Brain microvascular endothelial cell (primary cell): Measurements from ENCODE around the gene ARHGAP26.

Experiments
- DNase-seq: peaks from one replicate; pipeline ENCODE4 v3.0.0-alpha.2; 2020
- H3K27ac ChIP-seq: fragments of 250-450 bp; sonication (Bioruptor Pico); 2 replicates; pipeline ENCODE4 v1.5.1; 2020; ENCODE audit warnings: mild to moderate bottlenecking, moderate library complexity
- H3K27me3 ChIP-seq: fragments of 250-450 bp; sonication (Bioruptor Pico); replicated peaks from 2 replicates; pipeline ENCODE4 v1.5.1; 2020; ENCODE audit warnings: mild to moderate bottlenecking
- H3K36me3 ChIP-seq: fragments of 250-450 bp; sonication (Bioruptor Pico); replicated peaks from 2 replicates; pipeline ENCODE4 v1.5.1; 2020; ENCODE audit warnings: mild to moderate bottlenecking
- H3K4me3 ChIP-seq: 2 replicates; pipeline ENCODE4 v1.5.1; 2011; ENCODE audit warnings: low read depth, mild to moderate bottlenecking, control low read depth, low read length, moderate library complexity
- in situ Hi-C: cut with HindIII; loops from 2 replicates; pipeline ENCODE4 v1.10.0; 2017; ENCODE audit warnings: low sequenced_read_pairs, low pct_ligation_motif_present
- TF ChIP-seq, protein P1 (sequence below): IDR thresholded peaks from 2 replicates; pipeline ENCODE4 v1.5.1; 2011; ENCODE audit warnings: low read depth, mild to moderate bottlenecking, moderate library complexity, low read length, control low read depth, inconsistent platforms; ENCODE audit errors: missing control alignments

ARHGAP26 gene

DNA sequence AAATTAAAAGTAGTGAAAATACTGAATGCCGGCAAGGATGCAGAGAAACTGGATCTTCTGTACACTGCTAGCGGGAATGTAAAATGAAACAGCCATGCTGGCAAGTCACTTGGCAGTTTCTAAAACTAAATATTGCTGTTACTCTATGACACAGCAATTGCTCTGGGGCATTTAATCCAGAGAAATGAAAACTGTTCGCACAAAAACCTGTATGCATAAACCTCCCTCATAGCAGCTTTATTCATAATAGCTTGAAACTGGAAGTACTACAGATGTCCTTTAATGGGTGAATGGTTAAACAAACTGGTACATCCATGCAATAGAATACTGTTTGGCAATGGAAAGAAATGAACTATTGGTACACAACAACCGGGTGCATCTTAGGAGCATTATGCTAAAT is 167.2 kb downstream of the ARHGAP26 start:
- Histone ChIP-seq H3K4me3 (no peak overlapping the region), H3K36me3 (no peaks in the 10 kb centered on the region), H3K27ac (no peak overlapping the region), H3K27me3 (no peaks in the 10 kb centered on the region)
- no peak for DNase-seq
- in situ Hi-C loops: no loop called here
- TF ChIP-seq, protein P1, sequence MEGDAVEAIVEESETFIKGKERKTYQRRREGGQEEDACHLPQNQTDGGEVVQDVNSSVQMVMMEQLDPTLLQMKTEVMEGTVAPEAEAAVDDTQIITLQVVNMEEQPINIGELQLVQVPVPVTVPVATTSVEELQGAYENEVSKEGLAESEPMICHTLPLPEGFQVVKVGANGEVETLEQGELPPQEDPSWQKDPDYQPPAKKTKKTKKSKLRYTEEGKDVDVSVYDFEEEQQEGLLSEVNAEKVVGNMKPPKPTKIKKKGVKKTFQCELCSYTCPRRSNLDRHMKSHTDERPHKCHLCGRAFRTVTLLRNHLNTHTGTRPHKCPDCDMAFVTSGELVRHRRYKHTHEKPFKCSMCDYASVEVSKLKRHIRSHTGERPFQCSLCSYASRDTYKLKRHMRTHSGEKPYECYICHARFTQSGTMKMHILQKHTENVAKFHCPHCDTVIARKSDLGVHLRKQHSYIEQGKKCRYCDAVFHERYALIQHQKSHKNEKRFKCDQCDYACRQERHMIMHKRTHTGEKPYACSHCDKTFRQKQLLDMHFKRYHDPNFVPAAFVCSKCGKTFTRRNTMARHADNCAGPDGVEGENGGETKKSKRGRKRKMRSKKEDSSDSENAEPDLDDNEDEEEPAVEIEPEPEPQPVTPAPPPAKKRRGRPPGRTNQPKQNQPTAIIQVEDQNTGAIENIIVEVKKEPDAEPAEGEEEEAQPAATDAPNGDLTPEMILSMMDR: no peak

DNA sequence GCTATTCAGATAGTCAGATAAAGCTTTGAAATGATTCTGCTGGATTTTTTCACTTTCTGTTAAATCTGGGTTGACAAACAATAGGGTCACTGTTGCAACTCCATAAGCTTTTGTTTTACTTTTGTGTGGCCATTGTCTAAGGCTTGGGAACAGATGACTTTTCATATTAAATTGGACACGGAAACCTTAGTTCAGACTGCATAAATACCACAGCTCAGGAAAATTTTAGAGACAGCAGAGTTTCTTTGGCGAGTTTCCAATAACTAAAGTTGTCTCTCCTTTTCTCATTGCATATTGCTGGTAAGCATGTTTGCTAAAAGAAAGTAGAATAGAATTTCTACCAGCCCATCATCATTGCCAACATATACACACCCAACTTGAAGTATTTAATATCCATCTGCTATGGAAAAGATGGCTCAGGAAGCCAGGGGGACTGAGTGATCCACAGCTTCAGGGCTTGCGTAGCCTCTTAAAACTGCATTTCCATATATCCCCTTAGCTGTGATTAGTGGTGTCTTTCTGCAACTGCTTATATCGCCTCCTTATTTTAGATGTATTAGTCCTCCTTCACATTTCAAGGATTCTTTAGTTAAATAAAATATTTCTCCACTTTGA is 168.2 kb downstream of the ARHGAP26 start:
- H3K4me3 ChIP-seq: no peak overlapping the region
- H3K27me3 ChIP-seq: no peaks in the 10 kb centered on the region
- in situ Hi-C loops: no loop called here
- TF ChIP-seq, protein P1: no peak
- no peak overlapping the region for H3K27ac ChIP-seq
- DNase-seq: no peak
- no peaks in the 10 kb centered on the region for H3K36me3 ChIP-seq

DNA sequence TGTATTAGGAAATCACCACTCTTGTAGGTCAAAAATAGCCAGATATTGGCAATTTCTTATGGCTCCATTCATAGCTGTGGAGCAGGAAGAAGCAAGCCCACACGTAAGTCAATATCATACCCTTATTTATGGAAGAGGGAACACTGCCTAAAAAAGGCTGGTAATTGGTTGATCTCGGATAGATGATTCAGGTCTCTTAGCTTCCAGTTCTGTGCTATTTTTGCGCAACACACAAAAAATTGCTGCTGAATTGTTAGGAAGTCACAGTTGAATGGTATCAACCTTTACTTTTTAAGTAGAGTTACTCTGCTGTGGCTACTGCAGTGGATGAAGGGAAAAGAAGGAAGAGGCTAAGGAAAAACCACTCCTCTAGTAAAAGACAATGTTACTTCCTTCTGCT is 168.8 kb downstream of the ARHGAP26 start:
- Histone ChIP-seq H3K36me3 (no peaks in the 10 kb centered on the region), H3K27ac (no peak overlapping the region), H3K4me3 (no peak overlapping the region), H3K27me3 (no peaks in the 10 kb centered on the region)
- DNase-seq: no peak
- TF ChIP-seq, protein P1: no peak
- in situ Hi-C loops: no loop called here

DNA sequence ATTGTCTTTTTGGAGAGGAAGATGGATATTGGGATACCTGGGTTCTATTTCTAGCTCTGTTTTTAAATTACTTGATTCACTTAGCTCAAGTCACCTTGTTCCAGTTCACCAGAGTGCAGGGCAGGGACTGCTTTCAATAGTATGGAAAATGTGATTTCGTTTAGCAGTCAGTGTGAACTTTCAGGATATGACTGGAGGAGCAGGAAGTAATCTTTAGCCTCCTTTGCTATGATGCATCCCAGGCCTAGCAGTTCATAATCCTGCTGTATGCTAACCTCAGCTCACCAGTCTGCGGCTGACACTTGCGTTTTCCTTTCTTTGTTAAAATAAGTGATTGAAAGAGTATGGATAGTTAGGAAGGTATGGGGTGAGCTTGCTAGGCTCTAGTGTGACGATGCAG is 169.7 kb downstream of the ARHGAP26 start:
- H3K27me3 ChIP-seq: no peaks in the 10 kb centered on the region
- TF ChIP-seq, protein P1: no peak
- no peaks in the 10 kb centered on the region for H3K36me3 ChIP-seq
- no peak overlapping the region for H3K4me3 ChIP-seq
- no peak overlapping the region for H3K27ac ChIP-seq
- in situ Hi-C loops: no loop called here
- no peak for DNase-seq

DNA sequence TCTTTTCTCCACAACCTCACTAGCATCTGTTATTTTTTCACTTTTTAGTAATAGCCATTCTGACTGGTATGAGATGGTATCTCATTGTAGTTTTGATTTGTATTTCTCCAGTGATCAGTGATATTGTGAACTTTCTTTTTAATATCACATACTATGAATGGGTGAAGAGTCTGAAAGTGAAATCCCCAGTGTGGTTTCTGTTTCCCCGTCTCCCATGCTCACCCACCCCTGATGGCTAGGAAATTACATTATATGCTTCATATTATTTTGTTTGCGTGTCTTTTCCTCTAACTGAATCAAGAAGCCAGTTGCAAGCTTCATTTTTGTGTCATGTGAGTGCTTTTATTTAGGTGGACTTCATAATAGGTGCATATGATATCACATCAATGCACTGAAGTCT is 171.1 kb downstream of the ARHGAP26 start:
- Histone ChIP-seq H3K36me3 (no peaks in the 10 kb centered on the region), H3K27ac (no peak overlapping the region), H3K27me3 (no peaks in the 10 kb centered on the region), H3K4me3 (no peak overlapping the region)
- TF ChIP-seq, protein P1: no peak
- in situ Hi-C loops: no loop called here
- no peak for DNase-seq

GRCh38 chr5:142942901-142943300 is 172.7 kb downstream of the ARHGAP26 start:
- H3K36me3 ChIP-seq: no peaks in the 10 kb centered on the region
- no peak overlapping the region for H3K4me3 ChIP-seq
- in situ Hi-C loops: no loop called here
- DNase-seq: no peak
- no peak overlapping the region for H3K27ac ChIP-seq
- H3K27me3 ChIP-seq: no peaks in the 10 kb centered on the region
- TF ChIP-seq, protein P1: no peak
